HUES6 (cell line): ENCODE measurements around the gene ARHGDIG.
"Not testable (repeated sequence)": the region's sequence is repeated elsewhere in the genome, so short reads cannot be mapped to it uniquely, and the experiment has no call there.

Experiments used
- H3K27ac ChIP-seq: 2 replicates; pipeline ENCODE4 v1.7.0; 2013; ENCODE audit warnings: low read depth, mild to moderate bottlenecking, low read length, inconsistent platforms
- H3K27me3 ChIP-seq: 2 replicates; pipeline ENCODE4 v1.6.1; 2013; ENCODE audit warnings: low read length; ENCODE audit not compliant: control insufficient read depth, insufficient read depth
- H3K36me3 ChIP-seq: 2 replicates; pipeline ENCODE4 v1.6.1; 2013; ENCODE audit warnings: low read length; ENCODE audit not compliant: control insufficient read depth, insufficient read depth
- H3K4me1 ChIP-seq: 2 replicates; pipeline ENCODE4 v1.6.1; 2013; ENCODE audit warnings: low read length; ENCODE audit not compliant: control insufficient read depth, insufficient read depth
- H3K4me3 ChIP-seq: 2 replicates; pipeline ENCODE4 v1.5.1; 2013; ENCODE audit warnings: low read depth, low read length
- H3K9ac ChIP-seq: one replicate; pipeline ENCODE4 v1.6.1; 2013; ENCODE audit warnings: mild to moderate bottlenecking, low read length
- H3K9me3 ChIP-seq: 2 replicates; pipeline ENCODE4 v1.6.1; 2013; ENCODE audit warnings: low read depth, low read length; ENCODE audit not compliant: control insufficient read depth, insufficient read depth

The ARHGDIG gene

DNA sequence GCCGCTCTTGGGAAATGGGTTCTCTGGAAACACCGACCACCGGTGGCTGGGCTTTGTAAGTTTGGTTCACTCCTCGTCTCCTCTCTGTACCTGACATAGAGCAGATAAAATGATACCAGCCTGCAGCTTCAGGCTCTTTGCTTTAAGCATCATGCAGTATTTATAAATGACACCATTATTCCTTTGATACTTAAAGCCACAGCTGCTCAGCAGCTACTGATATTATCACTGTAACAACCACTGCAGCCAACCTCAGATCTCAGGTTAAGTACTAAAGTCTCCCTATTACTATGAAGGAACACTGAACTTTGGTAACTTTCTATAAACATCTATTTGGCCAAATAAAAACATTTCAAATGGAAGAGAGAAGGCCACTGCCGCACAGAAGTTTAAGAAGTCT lies 37.2 kb downstream of the ARHGDIG start:
- Histone ChIP-seq H3K36me3 (peaks cover 50% of the 10 kb centered on the region), H3K27me3 (no peaks in the 10 kb centered on the region), H3K4me3 (no peak overlapping the region), H3K9ac (no peak overlapping the region), H3K27ac (no peak overlapping the region), H3K4me1 (peaks cover 8% of the 10 kb centered on the region; the same call in 1 of the 2 replicates), H3K9me3 (no peaks in the 10 kb centered on the region)

DNA sequence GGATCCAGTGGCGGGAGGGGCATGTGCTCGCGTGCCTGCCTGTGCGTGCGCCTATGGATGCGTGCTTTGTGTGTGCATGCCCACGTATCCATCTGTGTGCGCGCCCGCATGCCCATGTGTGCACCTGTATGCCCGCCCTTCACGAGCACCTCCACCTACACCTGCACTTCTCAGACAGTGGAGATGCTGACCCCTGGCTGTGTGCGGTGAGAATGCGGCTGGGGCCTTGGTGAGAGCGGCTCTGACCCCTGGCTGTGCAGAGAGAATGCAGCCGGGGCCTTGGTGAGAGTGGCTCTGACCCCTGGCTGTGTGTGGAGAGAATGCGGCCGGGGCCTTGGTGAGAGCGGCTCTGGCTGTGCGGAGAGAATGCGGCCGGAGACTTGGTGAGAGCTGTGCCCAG lies 38.2 kb downstream of the ARHGDIG start:
- Histone ChIP-seq H3K4me3 (no peak overlapping the region), H3K36me3 (peaks cover 39% of the 10 kb centered on the region)

DNA sequence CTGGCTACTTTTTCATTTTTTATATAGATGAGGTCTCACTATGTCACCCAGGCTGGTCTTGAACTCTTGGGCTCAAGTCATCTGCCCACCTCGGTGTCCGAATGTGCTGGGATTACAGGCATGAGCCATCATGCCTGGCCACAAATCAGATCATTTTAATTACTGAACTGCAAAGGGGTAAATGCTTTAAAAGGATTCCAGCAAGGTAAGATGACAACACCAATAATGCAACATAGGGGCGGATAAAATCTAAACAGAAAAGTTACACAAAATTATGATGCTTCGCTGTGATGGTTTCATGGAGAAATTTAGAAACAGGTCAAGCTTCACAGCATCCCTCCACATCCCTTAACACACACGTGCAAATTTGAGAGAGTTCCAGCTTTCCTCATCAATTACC lies 39.8 kb downstream of the ARHGDIG start:
- Histone ChIP-seq H3K27me3 (no peaks in the 10 kb centered on the region), H3K9ac (no peak overlapping the region), H3K36me3 (peaks cover 24% of the 10 kb centered on the region), H3K4me3 (no peak overlapping the region), H3K4me1 (peaks cover 16% of the 10 kb centered on the region), H3K9me3 (no peaks in the 10 kb centered on the region), H3K27ac (no peak overlapping the region)

More for the DNA sequence above, 38.2 kb downstream of the ARHGDIG start:
- Histone ChIP-seq H3K4me1 (peaks cover 8% of the 10 kb centered on the region; the same call in 1 of the 2 replicates), H3K27ac (no peak overlapping the region; the same call in 1 of the 2 replicates), H3K9ac (no peak overlapping the region), H3K27me3 (no peaks in the 10 kb centered on the region), H3K9me3 (no peaks in the 10 kb centered on the region)

DNA sequence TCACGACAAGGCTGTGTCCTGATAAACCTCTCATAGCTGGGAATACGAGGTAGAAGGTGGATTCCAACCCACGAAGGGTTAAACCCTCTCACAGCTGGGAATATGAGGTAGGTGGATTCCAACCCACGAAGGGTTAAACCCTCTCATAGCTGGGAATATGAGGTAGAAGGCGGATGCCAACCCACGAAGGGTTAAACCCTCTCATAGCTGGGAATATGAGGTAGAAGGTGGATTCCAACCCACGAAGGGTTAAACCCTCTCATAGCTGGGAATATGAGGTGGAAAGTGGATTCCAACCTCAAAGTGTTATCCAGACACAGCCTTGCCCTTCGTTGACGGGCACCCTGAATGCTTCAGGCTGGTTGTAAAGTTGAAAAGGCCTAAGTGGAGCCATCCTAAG lies 41.1 kb downstream of the ARHGDIG start:
- H3K4me1 ChIP-seq = peaks cover 20% of the 10 kb centered on the region

GRCh38 chr16:322476-323143 lies 42.2 kb downstream of the ARHGDIG start:
- Histone ChIP-seq H3K4me3 (no peak overlapping the region), H3K36me3 (peaks cover 19% of the 10 kb centered on the region), H3K9me3 (no peaks in the 10 kb centered on the region), H3K27me3 (no peaks in the 10 kb centered on the region), H3K27ac (no peak overlapping the region), H3K9ac (no peak overlapping the region), H3K4me1 (peaks cover 23% of the 10 kb centered on the region)

More for the DNA sequence above, 41.1 kb downstream of the ARHGDIG start:
- Histone ChIP-seq H3K27ac (no peak overlapping the region), H3K9me3 (no peaks in the 10 kb centered on the region), H3K27me3 (no peaks in the 10 kb centered on the region), H3K4me3 (no peak overlapping the region), H3K36me3 (peaks cover 24% of the 10 kb centered on the region), H3K9ac (no peak overlapping the region)

DNA sequence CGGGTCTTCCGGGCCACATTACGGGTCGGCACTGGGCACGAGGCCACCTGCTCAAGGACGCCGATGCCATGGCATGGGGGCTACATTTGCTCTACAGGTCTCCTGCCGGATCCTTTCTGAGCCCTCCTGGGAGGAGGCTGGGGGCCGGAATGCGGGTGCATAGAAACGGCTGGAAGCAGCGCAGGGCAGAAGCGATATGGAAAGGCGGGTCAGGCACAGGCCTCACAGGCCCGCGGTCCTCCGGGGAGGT lies 43.7 kb downstream of the ARHGDIG start:
- no peak overlapping the region for H3K27ac ChIP-seq
- no peak overlapping the region for H3K9ac ChIP-seq
- peaks cover 8% of the 10 kb centered on the region; the same call in 1 of the 2 replicates for H3K36me3 ChIP-seq
- no peaks in the 10 kb centered on the region for H3K27me3 ChIP-seq
- H3K4me3 ChIP-seq = no peak overlapping the region
- no peaks in the 10 kb centered on the region for H3K9me3 ChIP-seq
- H3K4me1 ChIP-seq = peaks cover 19% of the 10 kb centered on the region

DNA sequence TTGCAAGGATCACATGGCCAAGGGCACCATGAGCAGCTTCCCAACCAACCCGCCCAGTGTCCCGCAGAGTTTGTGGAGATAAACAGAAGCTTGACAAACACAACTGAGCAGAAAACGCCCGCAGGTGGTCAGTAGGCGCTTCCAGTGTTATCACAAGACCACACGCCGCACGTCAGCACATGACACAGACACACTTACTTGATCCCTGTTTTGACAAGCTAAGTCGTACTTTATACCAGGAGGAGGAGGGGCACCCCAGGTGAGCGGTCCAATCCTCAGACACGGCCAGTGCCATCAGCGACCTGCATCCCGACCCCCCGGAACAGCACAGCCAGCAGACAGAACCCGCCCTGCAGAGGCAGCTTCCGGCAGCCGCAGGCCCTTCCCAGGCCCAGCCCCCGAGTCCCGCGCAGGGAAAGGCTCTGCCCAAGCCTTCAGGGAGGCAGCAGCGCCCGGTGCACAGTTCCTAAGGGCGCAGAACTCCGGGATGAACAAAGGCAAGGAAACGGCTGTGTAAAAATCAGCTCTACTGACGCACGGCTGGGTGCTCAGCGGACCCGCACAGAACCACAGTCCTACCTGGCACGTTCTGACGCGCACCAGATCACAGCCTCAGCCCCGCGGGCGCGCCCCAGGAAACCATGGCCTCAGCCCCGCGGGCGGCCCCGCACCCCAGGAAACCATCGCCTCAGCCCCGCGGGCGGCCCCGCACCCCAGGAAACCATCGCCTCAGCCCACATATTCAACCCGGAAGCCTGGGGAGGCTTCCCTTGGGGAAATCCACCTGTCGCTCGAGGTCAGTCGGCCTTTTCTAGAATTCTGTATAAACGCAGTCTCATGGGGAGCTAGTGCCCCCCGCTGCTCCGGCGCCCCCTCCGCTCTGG lies 44.3 kb downstream of the ARHGDIG start:
- Histone ChIP-seq H3K27ac (no peak overlapping the region), H3K9me3 (no peaks in the 10 kb centered on the region), H3K9ac (no peak overlapping the region), H3K27me3 (no peaks in the 10 kb centered on the region), H3K36me3 (peaks cover 2% of the 10 kb centered on the region; the same call in 1 of the 2 replicates), H3K4me1 (peaks cover 17% of the 10 kb centered on the region), H3K4me3 (no peak overlapping the region)

GRCh38 chr16:325375-326145 lies 45.2 kb downstream of the ARHGDIG start:
- Histone ChIP-seq H3K9me3 (no peaks in the 10 kb centered on the region), H3K4me3 (no peak overlapping the region), H3K27ac (no peak overlapping the region), H3K27me3 (no peaks in the 10 kb centered on the region), H3K36me3 (no peaks in the 10 kb centered on the region), H3K4me1 (peaks cover 17% of the 10 kb centered on the region), H3K9ac (no peak overlapping the region)

DNA sequence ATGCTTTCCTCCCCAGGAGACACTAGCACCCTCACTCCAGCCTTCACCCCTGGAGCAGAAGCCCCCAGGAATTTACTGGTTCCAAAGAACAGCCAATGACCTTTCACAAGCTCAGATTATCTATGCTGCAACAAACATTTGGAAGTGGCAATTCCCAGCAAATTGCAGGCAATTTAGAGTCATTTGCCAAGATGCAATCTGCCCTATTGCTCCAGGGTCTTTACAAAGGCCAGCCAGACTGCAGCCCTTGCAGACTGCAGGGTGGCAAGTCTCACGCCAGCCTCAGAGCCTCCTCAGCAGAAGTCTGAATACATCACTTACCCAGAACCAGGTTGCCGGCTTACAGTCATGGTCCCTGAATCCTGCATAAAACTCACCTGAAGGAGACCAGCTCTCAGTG lies 50.4 kb downstream of the ARHGDIG start:
- no peak overlapping the region for H3K4me3 ChIP-seq
- peaks cover 14% of the 10 kb centered on the region for H3K4me1 ChIP-seq
- H3K36me3 ChIP-seq = no peaks in the 10 kb centered on the region
- H3K27me3 ChIP-seq = no peaks in the 10 kb centered on the region
- H3K27ac ChIP-seq = no peak overlapping the region
- H3K9ac ChIP-seq = no peak overlapping the region
- no peaks in the 10 kb centered on the region for H3K9me3 ChIP-seq

GRCh38 chr16:331181-331814 lies 50.9 kb downstream of the ARHGDIG start:
- H3K27me3 ChIP-seq, H3K36me3 ChIP-seq, H3K4me3 ChIP-seq, H3K27ac ChIP-seq, H3K9me3 ChIP-seq, H3K9ac ChIP-seq: not testable (repeated sequence)
- peaks cover 14% of the 10 kb centered on the region for H3K4me1 ChIP-seq
